DOHH2 (cell line): ENCODE results near the gene PCP4L1.

Source experiments
- H3F3A ChIP-seq: fragments of 200-600 bp; sonication (generic), shearing (Covaris generic); 2 replicates; pipeline ENCODE4 v1.6.0; 2016; ENCODE audit warnings: antibody characterized with exemption, mild to moderate bottlenecking; ENCODE audit not compliant: control insufficient read depth, insufficient read depth
- H3K27ac ChIP-seq: fragments of 200-600 bp; sonication (generic); 2 replicates; pipeline ENCODE4 v1.5.1; 2014; ENCODE audit warnings: low read depth, mild to moderate bottlenecking, low read length, moderate library complexity
- H3K27me3 ChIP-seq: fragments of 200-600 bp; sonication (generic); 2 replicates; pipeline ENCODE4 v1.6.1; 2014; ENCODE audit warnings: mild to moderate bottlenecking, low read length, mixed read lengths; ENCODE audit not compliant: control insufficient read depth
- H3K36me3 ChIP-seq: fragments of 200-600 bp; sonication (generic); 2 replicates; pipeline ENCODE4 v1.6.1; 2014; ENCODE audit warnings: mild to moderate bottlenecking, low read length, moderate library complexity, mixed read lengths; ENCODE audit not compliant: control insufficient read depth
- H3K4me1 ChIP-seq: fragments of 200-600 bp; sonication (generic); 2 replicates; pipeline ENCODE4 v1.6.1; 2014; ENCODE audit warnings: mild to moderate bottlenecking, low read length, mixed read lengths; ENCODE audit not compliant: control insufficient read depth
- H3K4me2 ChIP-seq: fragments of 200-600 bp; sonication (generic); 2 replicates; pipeline ENCODE4 v1.6.0; 2014; ENCODE audit warnings: mild to moderate bottlenecking, low read length, moderate library complexity
- H3K4me3 ChIP-seq: fragments of 200-600 bp; sonication (generic); 2 replicates; pipeline ENCODE4 v1.5.1; 2014; ENCODE audit warnings: mild to moderate bottlenecking, low read length, mixed read lengths
- H3K79me2 ChIP-seq: fragments of 200-600 bp; sonication (generic); 2 replicates; pipeline ENCODE4 v1.6.1; 2014; ENCODE audit warnings: mild to moderate bottlenecking, low read length, mixed read lengths; ENCODE audit not compliant: control insufficient read depth
- H3K9me2 ChIP-seq: fragments of 200-600 bp; sonication (generic); replicated peaks from 2 replicates; pipeline ENCODE4 v1.6.1; 2014; ENCODE audit warnings: mild to moderate bottlenecking, low read length, mixed read lengths; ENCODE audit not compliant: control insufficient read depth
- H3K9me3 ChIP-seq: fragments of 200-600 bp; sonication (generic); 2 replicates; pipeline ENCODE4 v1.6.1; 2014; ENCODE audit warnings: antibody characterized with exemption, low read length, mixed read lengths; ENCODE audit not compliant: control insufficient read depth, insufficient read depth
- H4K20me1 ChIP-seq: fragments of 200-600 bp; sonication (generic); 2 replicates; pipeline ENCODE4 v1.6.0; 2014; ENCODE audit warnings: low read depth, mild to moderate bottlenecking, antibody characterized with exemption, low read length, moderate library complexity; ENCODE audit not compliant: control insufficient read depth, insufficient read depth
- EZH2phosphoT487 ChIP-seq: fragments of 200-600 bp; sonication (generic); IDR thresholded peaks from 2 replicates; pipeline ENCODE4 v1.6.1; 2017; ENCODE audit warnings: borderline replicate concordance, mild to moderate bottlenecking, antibody characterized with exemption, low read length, moderate library complexity, mixed read lengths
- TF ChIP-seq, protein P1 (sequence below): fragments of 200-600 bp; sonication (generic); IDR thresholded peaks from one replicate; pipeline ENCODE4 v1.5.1; 2014; ENCODE audit warnings: antibody characterized with exemption, mild to moderate bottlenecking, low read depth, low read length; ENCODE audit not compliant: poor library complexity, severe bottlenecking

PCP4L1 gene

DNA sequence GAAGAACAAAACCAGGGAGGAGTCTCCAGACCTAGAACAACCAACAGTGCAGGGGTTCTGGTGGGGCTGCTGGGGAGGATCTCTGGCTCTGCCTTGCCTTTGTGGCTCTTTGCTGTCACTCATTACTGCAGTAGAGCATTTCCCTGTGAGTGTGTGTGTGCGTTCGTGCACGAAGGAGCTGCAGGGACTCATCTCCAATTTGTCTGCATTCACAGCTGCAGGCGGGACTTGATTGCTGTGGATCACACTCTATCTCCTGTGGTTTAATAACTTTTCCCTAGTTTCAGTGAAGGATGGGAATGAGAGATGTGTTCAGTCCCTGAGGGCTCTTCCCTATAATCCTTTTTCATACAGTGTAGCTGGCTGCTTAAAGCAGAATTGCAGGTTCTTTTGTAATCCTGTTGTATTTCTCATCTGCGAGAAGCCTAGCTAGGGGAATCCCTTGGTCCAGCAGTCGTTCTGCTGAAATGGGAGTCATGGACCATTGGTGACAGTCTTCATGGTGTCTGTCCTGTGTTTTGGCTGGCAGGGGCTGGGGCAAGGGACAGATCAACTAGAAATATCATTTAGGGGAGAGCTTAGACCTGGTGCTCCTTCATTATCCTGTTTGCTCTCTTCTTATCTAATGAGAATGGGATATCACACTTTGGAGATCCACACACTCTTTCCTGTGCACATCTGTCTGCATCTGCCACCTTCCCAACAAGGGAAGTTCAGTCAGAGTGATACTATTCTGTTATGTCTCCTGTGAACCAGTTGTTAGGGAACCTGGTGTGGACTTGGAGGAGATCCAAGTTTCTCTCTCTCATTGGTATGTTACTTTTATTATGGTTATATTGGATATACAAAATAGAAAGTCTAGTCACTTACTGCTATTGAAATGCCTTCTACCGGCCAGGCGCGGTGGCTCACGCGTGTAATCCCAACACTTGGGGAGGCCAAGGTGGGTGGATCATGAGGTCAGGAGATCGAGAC lies 3.0 kb downstream of the PCP4L1 start:
- TF ChIP-seq, protein P1, sequence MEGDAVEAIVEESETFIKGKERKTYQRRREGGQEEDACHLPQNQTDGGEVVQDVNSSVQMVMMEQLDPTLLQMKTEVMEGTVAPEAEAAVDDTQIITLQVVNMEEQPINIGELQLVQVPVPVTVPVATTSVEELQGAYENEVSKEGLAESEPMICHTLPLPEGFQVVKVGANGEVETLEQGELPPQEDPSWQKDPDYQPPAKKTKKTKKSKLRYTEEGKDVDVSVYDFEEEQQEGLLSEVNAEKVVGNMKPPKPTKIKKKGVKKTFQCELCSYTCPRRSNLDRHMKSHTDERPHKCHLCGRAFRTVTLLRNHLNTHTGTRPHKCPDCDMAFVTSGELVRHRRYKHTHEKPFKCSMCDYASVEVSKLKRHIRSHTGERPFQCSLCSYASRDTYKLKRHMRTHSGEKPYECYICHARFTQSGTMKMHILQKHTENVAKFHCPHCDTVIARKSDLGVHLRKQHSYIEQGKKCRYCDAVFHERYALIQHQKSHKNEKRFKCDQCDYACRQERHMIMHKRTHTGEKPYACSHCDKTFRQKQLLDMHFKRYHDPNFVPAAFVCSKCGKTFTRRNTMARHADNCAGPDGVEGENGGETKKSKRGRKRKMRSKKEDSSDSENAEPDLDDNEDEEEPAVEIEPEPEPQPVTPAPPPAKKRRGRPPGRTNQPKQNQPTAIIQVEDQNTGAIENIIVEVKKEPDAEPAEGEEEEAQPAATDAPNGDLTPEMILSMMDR: no peak
- TF ChIP-seq EZH2phosphoT487: no peak
- no peak overlapping the region for H3K27ac ChIP-seq
- peak overlapping the region; percentile 68 for H3K4me3 ChIP-seq
- no peaks in the 10 kb centered on the region for H3K9me2 ChIP-seq
- peak overlapping the region; percentile 96 for H3K4me2 ChIP-seq
- H4K20me1 ChIP-seq: no peaks in the 10 kb centered on the region
- no peaks in the 10 kb centered on the region for H3K36me3 ChIP-seq
- H3K9me3 ChIP-seq: peaks cover 13% of the 10 kb centered on the region
- H3F3A ChIP-seq: no peaks in the 10 kb centered on the region
- H3K27me3 ChIP-seq: peaks cover 39% of the 10 kb centered on the region
- peaks cover 42% of the 10 kb centered on the region for H3K4me1 ChIP-seq
- no peaks in the 10 kb centered on the region for H3K79me2 ChIP-seq

DNA sequence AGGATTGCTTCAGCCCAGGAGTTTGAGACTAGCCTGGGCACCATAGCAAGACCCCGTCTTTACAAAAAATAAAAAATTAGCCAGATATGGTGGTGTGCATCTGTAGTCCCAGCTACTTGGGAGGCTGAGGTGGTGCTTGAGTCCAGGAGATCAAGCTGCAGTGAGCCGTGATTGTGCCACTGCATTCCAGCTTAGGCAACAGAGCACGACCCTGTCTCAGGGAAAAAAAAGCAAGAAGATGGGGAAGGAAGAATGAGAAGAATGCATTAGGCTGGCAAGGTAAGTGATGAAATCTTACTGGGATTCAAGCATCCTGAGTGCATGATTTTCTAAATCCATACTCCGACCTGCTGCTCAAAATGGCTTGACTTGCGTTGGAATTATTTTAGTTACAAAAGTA lies 6.8 kb downstream of the PCP4L1 start:
- H3K27me3 ChIP-seq: peaks cover 13% of the 10 kb centered on the region
- no peaks in the 10 kb centered on the region for H3K36me3 ChIP-seq
- H3K9me2 ChIP-seq: no peaks in the 10 kb centered on the region
- H3K4me3 ChIP-seq: no peak overlapping the region
- no peaks in the 10 kb centered on the region for H3F3A ChIP-seq
- H3K4me1 ChIP-seq: peaks cover 32% of the 10 kb centered on the region
- no peaks in the 10 kb centered on the region for H3K79me2 ChIP-seq
- no peak overlapping the region for H3K27ac ChIP-seq
- no peaks in the 10 kb centered on the region for H3K9me3 ChIP-seq
- no peak overlapping the region for H3K4me2 ChIP-seq
- H4K20me1 ChIP-seq: no peaks in the 10 kb centered on the region
- TF ChIP-seq EZH2phosphoT487: no peak
- TF ChIP-seq, protein P1: no peak

DNA sequence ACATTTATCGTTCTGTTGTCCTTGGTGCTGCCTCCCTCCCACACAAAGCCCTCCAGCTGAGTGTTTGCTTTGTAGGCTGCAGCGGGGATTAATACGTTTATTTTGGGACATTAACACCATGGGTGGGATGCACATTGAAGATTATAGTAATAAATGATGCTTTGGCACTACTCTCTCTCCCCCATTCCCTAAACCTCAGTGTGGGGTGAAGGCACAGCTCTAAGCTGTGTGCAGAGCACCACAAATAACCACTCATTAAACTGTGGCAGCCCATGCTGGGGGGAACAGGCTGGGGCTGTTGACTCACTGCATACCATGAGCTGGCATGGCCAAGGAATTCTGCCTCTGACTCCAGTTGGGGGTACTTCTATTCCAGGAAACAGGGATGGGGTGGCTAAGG lies 7.7 kb downstream of the PCP4L1 start:
- no peak for TF ChIP-seq EZH2phosphoT487
- TF ChIP-seq, protein P1: no peak
- no peaks in the 10 kb centered on the region for H4K20me1 ChIP-seq
- peaks cover 7% of the 10 kb centered on the region for H3K27me3 ChIP-seq
- peaks cover 24% of the 10 kb centered on the region for H3K4me1 ChIP-seq
- no peak overlapping the region for H3K4me2 ChIP-seq
- no peak overlapping the region for H3K4me3 ChIP-seq
- H3K9me2 ChIP-seq: no peaks in the 10 kb centered on the region
- H3K9me3 ChIP-seq: no peaks in the 10 kb centered on the region
- no peaks in the 10 kb centered on the region for H3F3A ChIP-seq
- no peak overlapping the region for H3K27ac ChIP-seq
- H3K36me3 ChIP-seq: no peaks in the 10 kb centered on the region
- H3K79me2 ChIP-seq: no peaks in the 10 kb centered on the region
